HEK293 (cell line): ENCODE results near the gene FHL5.
"Not testable (repeated sequence)": the region's sequence is repeated elsewhere in the genome, so short reads cannot be mapped to it uniquely, and the experiment has no call there.

Experiments
- CTCF ChIP-seq: fragments of 450-650 bp; formaldehyde crosslinking; IDR thresholded peaks from 2 replicates; pipeline ENCODE4 v1.5.1; 2016; ENCODE audit warnings: missing biosample characterization, missing genetic modification characterization
- GLIS1 ChIP-seq: fragments of 450-650 bp; formaldehyde crosslinking; IDR thresholded peaks from 2 replicates; pipeline ENCODE4 v1.5.1; 2016; ENCODE audit warnings: missing biosample characterization, missing genetic modification characterization
- KLF1 ChIP-seq: fragments of 450-650 bp; formaldehyde crosslinking; IDR thresholded peaks from 2 replicates; pipeline ENCODE4 v1.5.1; 2016; ENCODE audit warnings: missing biosample characterization, missing genetic modification characterization
- PRDM6 ChIP-seq: fragments of 450-650 bp; formaldehyde crosslinking; IDR thresholded peaks from 2 replicates; pipeline ENCODE4 v1.5.1; 2017; ENCODE audit warnings: missing biosample characterization, missing genetic modification characterization
- SP2 ChIP-seq: fragments of 450-650 bp; formaldehyde crosslinking; IDR thresholded peaks from 2 replicates; pipeline ENCODE4 v1.5.1; 2016; ENCODE audit warnings: missing biosample characterization, missing genetic modification characterization
- TCF7L2 ChIP-seq: IDR thresholded peaks from 2 replicates; pipeline ENCODE4 v1.6.1; 2011; ENCODE audit warnings: low read depth, mild to moderate bottlenecking, inconsistent platforms, low read length, moderate library complexity, borderline replicate concordance
- YY1 ChIP-seq: fragments of 450-650 bp; formaldehyde crosslinking; IDR thresholded peaks from 2 replicates; pipeline ENCODE4 v1.5.1; 2018; ENCODE audit warnings: missing biosample characterization, missing genetic modification characterization
- ZNF211 ChIP-seq: fragments of 450-650 bp; formaldehyde crosslinking; IDR thresholded peaks from 2 replicates; pipeline ENCODE4 v1.5.1; 2016; ENCODE audit warnings: low read depth, missing biosample characterization, missing genetic modification characterization
- ZNF274 ChIP-seq, 2 experiments: fragments of 200-500 bp in 1 of 2; fragments of 450-650 bp in 1 of 2; sonication (Bioruptor generic) in 1 of 2; formaldehyde crosslinking in 1 of 2; IDR thresholded peaks; 2 replicates each; pipeline versions ENCODE4 v1.5.1 to v1.6.1; 2014 to 2016; ENCODE audit warnings: borderline replicate concordance in 1 of 2, inconsistent platforms in 1 of 2, low read length in 1 of 2, missing biosample characterization in 1 of 2, missing genetic modification characterization in 1 of 2
- ZNF302 ChIP-seq: fragments of 450-650 bp; formaldehyde crosslinking; IDR thresholded peaks from 2 replicates; pipeline ENCODE4 v1.5.1; 2016; ENCODE audit warnings: missing biosample characterization, missing genetic modification characterization, low read depth
- ZNF660 ChIP-seq: fragments of 450-650 bp; IDR thresholded peaks from 2 replicates; pipeline ENCODE4 v1.5.1; 2018; ENCODE audit warnings: missing biosample characterization, mild to moderate bottlenecking, missing genetic modification characterization
- ZNF707 ChIP-seq: fragments of 450-650 bp; formaldehyde crosslinking; IDR thresholded peaks from 2 replicates; pipeline ENCODE4 v1.5.1; 2016; ENCODE audit warnings: missing biosample characterization, missing genetic modification characterization
- ZSCAN18 ChIP-seq: fragments of 450-650 bp; formaldehyde crosslinking; IDR thresholded peaks from 2 replicates; pipeline ENCODE4 v1.5.1; 2016; ENCODE audit warnings: missing biosample characterization, missing genetic modification characterization
- ZXDB ChIP-seq: fragments of 450-650 bp; formaldehyde crosslinking; IDR thresholded peaks from 2 replicates; pipeline ENCODE4 v1.5.1; 2016; ENCODE audit warnings: missing biosample characterization, missing genetic modification characterization

GRCh38 chr6:96559740-96560139 lies 3.2 kb upstream of the FHL5 start:
- TF ChIP-seq ZNF274 (IDR thresholded peaks at IDR 0.05; ENCODE audit: low read length); ZNF274 (tag by site-specific recombination; IDR thresholded peaks at IDR 0.05; ENCODE audit: borderline replicate concordance); CTCF (tag by site-specific recombination); ZNF302 (tag by site-specific recombination); ZNF211 (tag by site-specific recombination); PRDM6 (tag by site-specific recombination); YY1; KLF1; ZNF707 (tag by site-specific recombination); ZSCAN18 (tag by site-specific recombination); SP2 (tag by site-specific recombination); TCF7L2; GLIS1; ZNF660 (tag by site-specific recombination); ZXDB (tag by site-specific recombination): not testable (repeated sequence)
